ENCODE data around the gene SERINC2.

GRCh38 chr1:31378001-31378400 is 35.0 kb upstream of the SERINC2 start:
- TF ChIP-seq CTCF (IDR thresholded peaks at IDR 0.05), result no peak
- no peak for TF ChIP-seq POLR2A (IDR thresholded peaks at IDR 0.05)
- no peak for TF ChIP-seq EP300 (IDR thresholded peaks at IDR 0.05)
